ENCODE data around the gene SH3PXD2B. TPM values are rescaled to one million over a fixed set of nuclear protein-coding genes. Genes with fewer than 3 reads are reported as not detected.

SH3PXD2B gene
- total RNA-seq, 1 donor from 2014 or later = 46.2 TPM

DNA sequence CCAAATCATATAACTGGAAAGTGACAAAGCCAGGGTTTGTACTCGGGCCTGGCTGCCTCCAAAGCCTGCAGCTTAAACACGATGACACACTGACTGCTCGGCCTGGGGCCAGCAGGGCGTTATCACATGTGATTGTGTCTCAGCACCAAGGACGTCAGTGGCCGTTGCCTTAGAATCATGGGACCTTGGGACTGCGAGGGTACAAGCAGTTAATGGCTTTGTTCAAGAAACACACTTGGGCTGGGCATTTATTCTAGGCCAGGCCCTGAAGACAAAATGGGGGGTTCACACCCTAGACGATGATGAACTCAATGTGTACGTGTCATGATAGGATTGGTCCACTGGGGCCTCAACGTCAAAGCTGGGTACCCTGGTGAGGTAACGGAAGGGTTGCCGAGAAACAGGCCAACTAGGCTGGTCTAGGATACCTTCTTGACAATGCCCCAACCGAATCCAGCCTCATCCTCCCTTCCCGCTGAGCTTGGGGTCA is 13.0 kb downstream of the SH3PXD2B start:
- intact Hi-C loops (cut with DNase I) = no loop called here
- Histone ChIP-seq H3K27me3 (no peaks in the 10 kb centered on the region), H3K9me3 (no peaks in the 10 kb centered on the region), H3K27ac (no peak overlapping the region), H3K4me3 (no peak overlapping the region), H3K36me3 (no peaks in the 10 kb centered on the region), H3K4me1 (peaks cover 49% of the 10 kb centered on the region)
- DNase-seq (no peak), ATAC-seq (no peak)
- TF ChIP-seq, protein P1, sequence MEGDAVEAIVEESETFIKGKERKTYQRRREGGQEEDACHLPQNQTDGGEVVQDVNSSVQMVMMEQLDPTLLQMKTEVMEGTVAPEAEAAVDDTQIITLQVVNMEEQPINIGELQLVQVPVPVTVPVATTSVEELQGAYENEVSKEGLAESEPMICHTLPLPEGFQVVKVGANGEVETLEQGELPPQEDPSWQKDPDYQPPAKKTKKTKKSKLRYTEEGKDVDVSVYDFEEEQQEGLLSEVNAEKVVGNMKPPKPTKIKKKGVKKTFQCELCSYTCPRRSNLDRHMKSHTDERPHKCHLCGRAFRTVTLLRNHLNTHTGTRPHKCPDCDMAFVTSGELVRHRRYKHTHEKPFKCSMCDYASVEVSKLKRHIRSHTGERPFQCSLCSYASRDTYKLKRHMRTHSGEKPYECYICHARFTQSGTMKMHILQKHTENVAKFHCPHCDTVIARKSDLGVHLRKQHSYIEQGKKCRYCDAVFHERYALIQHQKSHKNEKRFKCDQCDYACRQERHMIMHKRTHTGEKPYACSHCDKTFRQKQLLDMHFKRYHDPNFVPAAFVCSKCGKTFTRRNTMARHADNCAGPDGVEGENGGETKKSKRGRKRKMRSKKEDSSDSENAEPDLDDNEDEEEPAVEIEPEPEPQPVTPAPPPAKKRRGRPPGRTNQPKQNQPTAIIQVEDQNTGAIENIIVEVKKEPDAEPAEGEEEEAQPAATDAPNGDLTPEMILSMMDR (IDR thresholded peaks at IDR 0.05) = no peak

DNA sequence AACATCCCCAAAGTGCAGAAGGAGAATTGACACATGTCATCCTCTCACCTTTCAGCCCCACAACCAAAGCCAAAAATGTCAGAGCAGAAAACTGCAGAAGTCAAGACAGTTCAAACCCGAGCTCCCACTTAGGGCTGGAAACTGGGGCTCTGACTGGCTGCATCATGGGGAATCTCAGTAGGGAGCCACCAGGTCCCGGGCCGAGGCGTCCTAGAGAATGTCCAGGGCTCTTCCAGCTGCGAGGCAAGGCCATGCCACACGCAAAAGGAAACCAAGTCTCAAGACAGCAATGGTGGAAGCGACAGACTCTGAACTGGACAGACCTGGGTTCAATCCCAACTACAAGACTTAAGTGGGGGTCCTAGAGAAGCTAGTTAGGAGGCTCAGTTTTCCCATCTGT is 13.8 kb downstream of the SH3PXD2B start:
- Histone ChIP-seq H3K4me3 (no peak overlapping the region), H3K36me3 (no peaks in the 10 kb centered on the region), H3K27ac (no peak overlapping the region), H3K27me3 (no peaks in the 10 kb centered on the region), H3K4me1 (peaks cover 41% of the 10 kb centered on the region), H3K9me3 (no peaks in the 10 kb centered on the region)
- ATAC-seq = no peak
- TF ChIP-seq, protein P1 (IDR thresholded peaks at IDR 0.05) = no peak
- intact Hi-C loops (cut with DNase I) = no loop called here
- no peak for DNase-seq

DNA sequence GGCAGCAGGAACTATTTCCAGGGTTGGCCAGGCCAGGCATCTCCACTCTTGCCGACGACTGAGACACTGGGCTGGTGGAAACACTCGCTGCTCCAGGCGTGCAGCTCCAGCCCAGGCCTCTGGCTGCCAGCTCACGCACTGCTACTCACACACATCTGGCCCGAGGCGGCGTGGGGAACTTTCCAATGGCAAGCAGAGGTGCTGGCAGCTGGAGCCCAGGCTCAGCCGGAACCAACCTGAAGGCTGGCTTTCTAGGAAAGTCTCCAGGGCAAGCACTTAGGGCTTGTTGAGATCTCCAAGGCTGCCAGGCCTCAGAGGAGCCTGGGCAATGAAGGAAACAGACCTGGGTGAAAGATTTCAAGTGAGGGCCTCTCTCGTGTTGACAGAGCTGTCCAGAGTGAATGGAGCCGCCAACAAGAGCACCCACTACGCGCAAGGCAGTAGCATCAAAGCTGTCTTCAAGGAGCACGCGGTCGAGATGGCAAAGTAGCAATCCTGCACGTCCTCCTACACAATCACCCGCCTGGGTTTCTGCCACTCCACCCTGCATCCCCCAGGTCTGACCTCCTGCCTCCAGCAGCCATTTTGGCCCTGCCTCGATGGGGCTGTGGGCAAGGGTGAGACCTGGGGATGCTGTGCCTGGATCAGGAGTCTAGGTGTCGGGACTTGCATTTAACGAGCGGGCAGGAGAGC is 14.4 kb downstream of the SH3PXD2B start:
- peaks cover 37% of the 10 kb centered on the region for H3K4me1 ChIP-seq
- DNase-seq (peak; percentile 80), ATAC-seq (peak; percentile 72)
- no peaks in the 10 kb centered on the region for H3K36me3 ChIP-seq
- no peak overlapping the region for H3K4me3 ChIP-seq
- H3K27me3 ChIP-seq = no peaks in the 10 kb centered on the region
- no peaks in the 10 kb centered on the region for H3K9me3 ChIP-seq
- no peak overlapping the region for H3K27ac ChIP-seq
- intact Hi-C loops (cut with DNase I) = no loop called here
- TF ChIP-seq, protein P1 (IDR thresholded peaks at IDR 0.05) = no peak

DNA sequence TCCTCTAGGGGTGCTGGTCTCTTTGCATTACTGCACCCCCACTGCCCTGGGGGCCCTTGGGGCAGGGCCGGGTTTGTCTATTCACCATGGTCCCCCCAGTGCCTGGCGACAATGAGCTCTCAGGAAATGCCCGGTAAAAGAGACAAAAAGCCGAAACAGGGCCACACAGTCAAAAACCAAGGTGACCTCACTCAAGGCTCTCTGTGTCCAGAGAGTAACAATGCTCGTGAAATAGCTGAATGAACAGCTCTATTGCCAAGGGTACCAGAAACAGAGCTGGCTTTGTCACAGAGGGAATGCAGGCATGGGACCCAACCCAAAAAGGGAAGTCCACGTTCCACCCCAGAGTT is 16.0 kb downstream of the SH3PXD2B start:
- intact Hi-C loops (cut with DNase I) = no loop called here
- Histone ChIP-seq H3K4me1 (peaks cover 21% of the 10 kb centered on the region), H3K9me3 (no peaks in the 10 kb centered on the region), H3K36me3 (peaks cover 5% of the 10 kb centered on the region), H3K27ac (no peak overlapping the region), H3K27me3 (no peaks in the 10 kb centered on the region), H3K4me3 (no peak overlapping the region)
- TF ChIP-seq, protein P1 (IDR thresholded peaks at IDR 0.05) = no peak
- no peak for DNase-seq
- no peak for ATAC-seq

DNA sequence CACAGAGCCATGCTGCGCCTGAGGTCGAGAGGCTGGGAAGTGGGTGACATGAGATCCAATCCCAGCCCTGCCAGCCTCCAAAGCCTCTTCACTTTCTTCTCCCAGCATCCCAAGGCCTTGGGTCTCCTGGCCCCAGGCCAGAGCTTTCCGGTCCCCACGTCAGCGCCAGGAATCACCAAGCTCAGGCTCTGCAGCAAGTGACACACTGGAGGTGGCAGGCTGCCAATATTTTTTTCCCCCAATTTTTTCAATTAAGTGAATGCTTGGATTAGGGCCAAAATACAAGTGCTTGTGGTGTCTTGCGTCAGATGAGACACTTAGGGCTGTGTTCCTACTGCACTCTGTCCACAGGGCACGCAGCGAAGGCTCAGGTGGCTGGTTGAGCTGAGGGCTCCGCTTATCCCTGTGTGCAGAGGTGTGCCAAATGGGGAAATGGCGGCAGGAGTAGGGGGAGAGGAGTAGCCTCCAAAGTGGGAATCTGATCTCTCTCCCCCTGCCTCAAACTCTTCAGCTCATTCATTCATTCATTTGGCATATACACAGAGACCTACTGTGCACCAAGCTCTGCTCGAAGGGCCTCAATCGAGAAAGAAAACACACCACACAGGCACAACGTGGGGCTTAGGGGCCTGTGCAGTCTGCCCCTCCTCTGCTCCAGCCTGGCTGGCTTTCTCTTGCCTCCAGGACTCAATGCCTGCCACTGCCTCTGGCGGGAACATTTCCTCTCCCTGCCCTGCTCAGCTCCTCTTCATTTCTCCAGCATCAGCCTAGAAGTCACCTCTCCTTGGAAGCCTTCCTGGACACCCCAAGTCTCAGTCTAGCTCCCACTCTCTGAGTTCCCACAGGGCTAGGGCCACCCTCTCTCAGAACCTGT is 16.6 kb downstream of the SH3PXD2B start:
- peak; percentile 81 for DNase-seq
- TF ChIP-seq, protein P1 (IDR thresholded peaks at IDR 0.05) = no peak
- Histone ChIP-seq H3K27me3 (no peaks in the 10 kb centered on the region), H3K9me3 (no peaks in the 10 kb centered on the region), H3K27ac (peak overlapping the region; percentile 27), H3K4me1 (peaks cover 18% of the 10 kb centered on the region), H3K36me3 (peaks cover 5% of the 10 kb centered on the region), H3K4me3 (no peak overlapping the region)
- intact Hi-C loops (cut with DNase I) = no loop called here
- ATAC-seq = peak; percentile 68
